GM21390 (cell line): ENCODE measurements around the gene SLC38A10.

ENCODE experiments used
- ATAC-seq: cut with Tn5 transposase; IDR thresholded peaks from one replicate; pipeline ENCODE4 v1.9.1; 2021; ENCODE audit not compliant: unreplicated experiment

The SLC38A10 gene

DNA sequence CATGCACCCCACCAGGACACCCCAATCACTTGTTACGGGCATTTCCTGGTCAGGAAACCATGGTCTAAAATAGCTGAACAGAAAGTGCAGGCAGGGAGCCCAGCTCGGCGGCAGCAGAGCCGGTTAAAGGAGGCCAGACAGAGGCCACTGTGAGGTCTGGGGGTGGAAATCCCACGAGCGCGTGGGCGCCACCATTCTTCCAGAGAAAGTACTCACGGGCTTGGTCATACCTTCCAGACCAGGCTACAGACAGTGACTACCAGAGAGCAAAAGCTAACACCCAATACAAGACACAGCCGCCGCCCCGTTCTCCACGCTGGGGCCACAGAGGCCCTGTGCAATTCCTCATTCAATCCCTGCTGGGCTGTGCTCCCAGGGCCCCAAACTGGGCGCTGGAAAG lies 84.2 kb downstream of the SLC38A10 start:
- no peak for ATAC-seq

DNA sequence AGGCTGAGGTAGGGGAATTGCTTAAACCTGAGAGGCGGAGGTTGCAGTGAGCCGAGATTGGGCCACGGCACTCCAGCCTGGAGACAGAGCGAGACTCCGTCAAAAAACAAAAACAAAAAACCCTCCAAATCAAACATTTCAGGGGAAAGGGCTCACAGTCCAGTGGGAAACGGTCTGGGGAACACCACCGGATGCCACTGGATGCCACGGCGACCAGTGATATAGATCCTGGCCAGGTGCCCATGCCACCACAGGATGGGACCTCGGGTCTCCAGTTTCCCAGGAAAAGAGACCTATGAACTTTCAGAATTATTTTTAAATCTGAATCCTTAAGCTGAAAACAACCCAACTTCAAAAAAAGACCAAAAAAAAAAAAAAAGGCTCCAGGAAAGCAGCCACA lies 84.6 kb downstream of the SLC38A10 start:
- no peak for ATAC-seq

DNA sequence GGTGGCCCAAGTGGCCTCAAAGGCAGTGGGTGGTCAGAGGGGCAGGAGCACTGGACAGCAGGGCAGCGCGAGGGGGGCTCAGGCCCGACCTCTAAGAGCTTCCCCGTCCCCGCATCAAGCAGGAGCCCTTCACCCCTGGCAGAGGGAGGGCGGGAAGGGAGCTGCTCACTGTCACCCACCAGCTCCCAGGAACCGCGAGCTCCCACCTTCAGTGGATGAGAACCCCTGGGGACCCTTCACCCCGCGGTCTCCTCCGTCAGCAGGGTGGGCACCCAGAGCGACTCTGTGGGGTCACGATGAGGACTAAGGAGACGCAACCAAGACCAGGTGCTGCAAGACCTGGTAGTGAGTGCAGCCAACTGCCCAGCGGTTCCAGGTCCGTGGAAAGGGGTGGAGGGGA lies 86.0 kb downstream of the SLC38A10 start:
- ATAC-seq: no peak

DNA sequence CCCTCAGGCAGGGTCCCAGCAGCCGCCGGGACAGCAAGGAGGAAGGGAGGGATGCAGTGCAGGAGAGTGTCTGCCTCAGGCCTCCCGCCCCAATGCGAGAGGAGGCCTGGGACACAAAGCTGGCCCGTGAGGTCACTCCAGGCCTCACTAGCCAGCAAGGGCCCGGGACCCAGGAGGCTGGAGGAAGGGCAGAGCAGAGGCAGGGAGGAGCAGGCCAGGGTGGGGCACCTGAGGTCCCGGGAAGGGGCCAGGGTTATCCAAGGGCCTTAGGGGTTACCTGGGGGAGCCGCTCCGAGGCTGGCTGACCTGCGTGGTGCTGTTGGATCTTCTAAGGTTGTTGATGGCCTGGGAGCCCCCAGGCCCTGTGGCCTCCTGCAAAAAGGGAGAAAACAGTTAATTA lies 86.5 kb downstream of the SLC38A10 start:
- ATAC-seq: no peak

DNA sequence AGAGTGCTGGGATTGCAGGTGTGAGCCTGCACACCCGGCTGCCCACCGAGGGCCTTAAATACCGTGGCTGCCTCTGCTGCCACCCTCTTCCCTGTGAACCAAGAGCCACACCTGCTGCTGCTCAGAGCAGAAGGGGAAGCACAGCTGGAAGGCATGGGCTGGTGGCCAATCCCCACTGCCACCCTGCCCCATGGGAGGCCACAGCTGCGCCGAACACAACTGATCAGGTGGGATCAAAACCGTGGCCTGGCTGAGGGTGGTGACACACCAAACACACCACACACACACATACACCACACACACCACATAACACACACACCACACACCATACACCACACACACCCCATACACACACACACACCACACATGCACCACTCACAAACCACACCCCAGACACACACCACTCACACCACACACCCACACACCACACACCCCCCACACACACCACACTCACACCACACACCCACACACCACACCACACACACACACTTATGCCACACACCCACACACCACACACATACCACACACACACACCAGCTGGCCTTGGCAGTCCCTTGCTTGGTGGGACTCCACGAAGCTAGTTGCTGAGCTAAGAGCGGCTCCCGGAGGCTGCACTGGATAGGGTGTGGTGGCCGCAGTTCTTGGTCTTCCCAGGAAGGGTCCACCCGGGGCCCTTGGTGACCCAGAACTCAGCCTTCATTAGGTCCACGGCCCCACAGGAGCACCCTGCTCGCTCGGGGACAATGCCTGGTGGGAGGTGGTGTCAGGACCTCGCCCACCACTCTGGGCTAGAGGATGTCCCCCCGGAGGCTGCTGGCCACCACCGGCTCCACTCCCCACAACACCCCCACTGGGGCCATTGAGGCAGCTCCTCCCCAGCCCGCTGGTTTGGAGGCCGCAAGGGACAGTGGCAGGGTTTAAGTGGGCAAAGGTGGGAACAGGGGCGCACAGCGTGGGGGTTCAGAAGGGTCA lies 87.2 kb downstream of the SLC38A10 start:
- ATAC-seq: no peak

DNA sequence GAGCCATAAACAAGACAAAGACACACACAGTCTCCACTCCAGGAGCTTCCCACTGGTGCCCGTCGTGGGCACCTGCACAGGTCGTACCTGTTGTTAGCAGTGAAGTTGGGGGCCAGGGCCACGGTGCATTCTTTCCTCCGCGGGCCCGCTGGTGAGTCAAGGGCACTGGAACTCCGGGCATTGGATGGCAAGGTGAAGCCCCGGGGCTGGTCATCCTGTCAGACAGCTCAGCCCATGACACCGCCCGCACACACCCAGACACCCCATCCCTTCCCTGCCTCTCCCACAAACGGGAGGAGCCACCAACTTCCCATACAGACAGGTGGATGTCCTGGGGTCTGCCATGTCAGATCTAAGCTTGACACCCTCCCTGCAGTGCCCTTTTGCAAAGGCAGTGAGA lies 88.5 kb downstream of the SLC38A10 start:
- no peak for ATAC-seq

DNA sequence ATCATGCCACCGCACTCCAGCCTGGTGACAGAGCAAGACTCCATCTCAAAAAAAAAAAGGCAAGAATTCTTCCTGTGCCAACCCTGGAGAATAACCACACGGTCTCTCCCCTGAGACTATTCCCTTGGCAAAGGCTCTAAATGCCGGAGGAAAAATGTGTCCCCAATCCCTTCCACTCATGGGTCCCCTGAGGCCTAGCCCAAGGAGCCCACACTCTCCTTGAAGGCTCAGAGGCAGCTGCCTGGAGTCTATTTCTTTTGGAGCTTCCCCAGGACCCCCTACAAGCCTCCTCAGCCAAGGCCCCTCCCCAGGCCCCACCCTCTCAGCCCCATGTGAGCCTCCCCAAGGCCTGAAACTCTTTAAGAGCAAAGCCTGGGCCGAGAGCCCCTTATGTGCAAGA lies 88.9 kb downstream of the SLC38A10 start:
- ATAC-seq: no peak

DNA sequence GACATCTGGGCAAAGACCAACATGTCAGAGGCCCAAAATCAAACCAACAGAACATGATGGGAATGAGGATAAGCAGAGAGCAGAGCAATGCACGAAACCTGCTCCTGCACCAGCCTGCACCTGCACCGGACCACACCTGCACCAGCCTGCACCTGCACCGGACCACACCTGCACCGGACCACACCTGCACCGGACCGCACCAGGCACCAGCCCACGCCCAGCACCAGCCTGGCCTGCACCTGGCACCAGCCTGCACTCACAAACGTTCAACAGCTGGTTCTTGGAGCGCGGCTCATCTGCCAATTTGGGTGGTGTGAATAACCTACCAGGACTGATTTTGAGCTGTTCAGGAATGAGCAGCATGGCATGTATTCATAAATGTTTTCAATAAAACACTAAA lies 90.5 kb downstream of the SLC38A10 start:
- ATAC-seq: no peak

DNA sequence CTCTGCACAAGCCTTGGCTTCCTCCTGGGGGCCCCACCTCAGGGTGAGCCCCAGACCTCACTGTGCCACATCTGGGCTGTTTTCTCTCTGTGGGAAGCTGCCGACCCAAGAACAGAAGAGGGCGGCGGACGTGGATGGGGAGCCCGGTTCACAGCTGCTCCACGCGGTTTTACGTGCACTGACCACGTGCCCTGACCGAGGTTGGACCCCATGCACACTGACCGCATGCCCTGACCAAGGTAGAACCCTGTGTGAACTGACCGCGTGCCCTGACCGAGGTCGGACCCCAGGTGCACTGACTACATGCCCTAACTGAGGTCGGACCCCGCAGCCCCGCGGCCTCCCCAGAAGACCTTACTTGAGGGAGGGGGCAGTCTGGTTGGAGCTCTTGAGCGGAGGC lies 92.0 kb downstream of the SLC38A10 start:
- no peak for ATAC-seq

DNA sequence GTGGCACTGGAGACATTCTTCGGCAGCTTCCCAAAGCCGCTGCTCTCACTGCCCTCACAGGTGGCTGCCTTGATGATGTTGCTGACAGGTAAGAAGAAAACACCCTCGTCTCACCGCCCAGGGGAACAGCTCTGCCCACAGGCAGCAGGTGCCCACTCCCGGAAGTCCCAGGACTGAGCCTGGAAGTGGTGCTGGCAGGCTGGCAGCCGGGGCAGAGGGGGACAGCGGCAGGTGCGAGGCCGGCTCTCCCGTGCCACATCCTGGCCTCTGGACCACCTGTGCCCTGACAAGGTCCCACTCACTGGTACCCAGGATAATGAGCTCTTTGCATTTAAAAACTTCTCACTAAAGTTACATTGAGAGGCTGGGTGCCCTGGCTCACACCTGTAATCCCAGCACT lies 92.8 kb downstream of the SLC38A10 start:
- no peak for ATAC-seq

DNA sequence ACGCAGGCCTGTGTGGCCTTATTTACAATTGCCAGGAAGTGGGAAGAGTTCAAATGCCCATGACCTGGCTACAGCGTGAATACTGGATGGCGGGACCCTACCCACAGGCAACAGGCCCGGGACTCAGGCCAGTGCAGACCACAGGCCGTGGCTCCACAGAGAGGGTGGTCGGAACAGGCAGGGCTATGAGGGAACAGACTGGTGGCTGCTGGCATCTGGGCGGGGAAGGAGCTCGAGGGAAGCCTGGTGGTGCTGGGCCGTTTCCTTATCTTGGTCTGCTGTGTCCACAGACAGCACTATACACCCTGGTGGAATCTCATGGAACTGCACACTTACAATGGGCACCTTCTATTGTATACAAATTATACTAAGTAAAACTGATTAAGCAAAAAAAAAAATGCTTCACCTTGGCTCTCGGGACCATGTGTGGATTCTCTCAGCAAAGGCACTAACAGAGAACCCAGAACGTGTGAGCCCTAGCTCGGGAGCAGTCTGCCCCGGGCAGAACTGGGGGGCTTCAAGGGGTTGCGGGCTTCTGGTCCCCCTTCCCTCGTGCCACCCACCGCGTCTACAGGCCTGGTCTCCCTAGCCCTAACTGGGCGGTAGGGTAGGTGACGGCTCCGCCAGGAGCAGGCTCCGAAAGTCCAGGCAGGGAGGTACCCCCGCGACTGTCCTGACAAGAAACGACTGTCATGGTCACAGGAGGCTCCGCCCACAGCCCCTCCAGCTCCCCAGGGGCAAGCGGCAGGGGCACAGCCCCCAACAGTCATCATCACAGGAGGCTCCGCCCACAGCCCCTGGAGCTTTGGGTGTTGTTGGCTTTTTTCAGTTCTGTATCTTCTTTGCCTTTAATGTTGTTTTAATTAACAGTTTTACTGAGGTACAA lies 94.2 kb downstream of the SLC38A10 start:
- no peak for ATAC-seq

DNA sequence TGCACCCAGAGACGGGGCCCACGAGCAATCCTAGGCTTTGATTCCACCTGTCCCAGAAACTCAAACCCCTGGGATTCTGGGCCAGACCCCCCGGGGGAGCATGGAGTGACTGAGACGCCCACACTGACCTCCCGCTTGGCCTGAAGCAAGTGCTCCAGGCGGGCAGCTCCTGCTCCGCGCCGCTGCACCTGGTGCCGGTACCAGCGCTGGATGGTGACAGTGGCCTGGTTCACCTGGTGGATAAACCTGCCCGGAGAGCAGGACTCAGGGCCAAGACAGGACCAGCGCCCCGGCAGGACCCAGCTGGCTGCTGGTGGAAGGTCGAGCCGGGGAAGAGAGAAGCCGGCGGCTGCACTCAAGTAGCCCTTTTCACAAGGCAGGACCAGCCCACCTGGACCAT lies 94.9 kb downstream of the SLC38A10 start:
- ATAC-seq: no peak

DNA sequence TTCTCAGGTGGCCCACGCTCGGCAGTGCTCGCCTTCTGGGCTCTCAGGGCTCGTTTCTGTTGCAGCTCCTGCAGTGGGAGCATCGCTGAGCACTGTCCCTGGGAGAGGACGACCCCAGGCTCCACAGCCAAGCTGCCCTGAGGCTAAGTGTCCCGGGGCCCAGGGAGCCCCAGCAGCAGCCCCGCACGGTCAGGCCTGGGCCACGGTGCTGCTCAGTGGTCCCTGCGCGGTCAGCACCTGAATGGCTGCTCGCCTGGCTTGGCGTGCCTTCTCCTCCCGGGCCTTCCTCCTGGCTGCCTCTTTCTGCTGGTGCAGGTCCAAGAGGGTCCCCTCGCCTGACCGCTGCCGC lies 95.7 kb downstream of the SLC38A10 start:
- no peak for ATAC-seq

DNA sequence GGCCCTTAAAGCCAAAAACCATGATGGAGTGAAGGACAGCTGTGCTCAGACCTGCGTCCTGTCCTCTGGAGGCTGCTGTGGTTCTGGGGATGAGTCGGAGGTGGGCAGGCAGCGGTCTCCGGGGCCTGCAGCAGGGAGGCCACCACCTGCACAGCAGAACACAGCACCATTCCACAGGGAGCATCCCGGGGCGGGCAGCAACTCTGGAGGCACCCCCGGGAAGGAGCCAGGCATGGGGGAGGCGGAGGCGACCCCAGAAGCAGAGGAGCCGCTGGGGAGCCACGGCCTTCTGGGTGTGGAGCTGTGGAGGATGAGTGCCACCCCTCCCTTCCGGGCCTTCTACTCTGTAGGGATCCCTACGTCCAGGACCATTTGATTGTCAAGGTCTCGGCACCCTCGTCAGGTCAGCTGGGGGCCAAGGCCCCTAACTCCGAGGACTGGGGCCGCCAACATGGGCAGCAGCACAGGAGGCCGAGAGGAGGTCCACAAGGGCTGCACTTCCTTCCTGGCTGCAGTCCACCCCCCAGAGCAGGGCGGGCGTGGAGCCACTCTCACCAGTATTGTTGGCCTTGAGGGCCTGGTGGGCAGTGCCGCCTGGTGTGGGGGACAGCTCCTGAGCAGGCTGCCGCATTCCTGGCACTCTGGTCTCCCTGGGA lies 96.2 kb downstream of the SLC38A10 start:
- ATAC-seq: no peak

DNA sequence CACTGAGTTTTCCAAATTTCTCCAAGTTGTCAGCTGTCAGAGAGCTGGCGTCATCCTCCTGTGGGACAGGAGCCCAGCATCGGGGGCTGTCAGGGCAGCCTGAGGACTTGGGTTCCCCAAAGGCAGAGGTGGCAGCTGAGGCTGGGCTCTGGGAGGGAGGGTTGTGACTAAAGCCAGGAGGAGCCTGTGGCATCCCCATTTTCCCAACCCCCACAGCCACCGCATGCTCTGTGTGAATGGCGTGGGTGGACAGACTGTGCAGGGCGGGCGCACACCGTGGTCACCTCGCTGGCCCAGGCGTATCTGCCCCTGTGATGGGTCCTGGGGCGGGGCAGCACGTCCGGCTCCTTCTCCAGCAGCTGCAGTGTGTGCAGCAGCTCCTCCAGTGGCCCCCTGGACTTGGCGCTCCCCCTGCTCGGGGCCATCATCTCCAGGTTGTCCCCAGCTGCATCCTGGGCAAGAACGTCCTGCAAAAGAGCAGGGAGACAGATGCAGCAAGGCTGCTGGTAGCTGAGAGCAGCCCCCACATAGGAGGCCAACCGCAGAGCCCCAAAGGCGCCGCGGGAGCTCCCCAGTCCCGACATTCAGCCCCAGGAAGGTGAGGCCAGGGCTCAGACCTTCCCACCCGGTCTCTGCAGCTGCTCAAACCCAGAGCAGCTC lies 97.1 kb downstream of the SLC38A10 start:
- no peak for ATAC-seq

DNA sequence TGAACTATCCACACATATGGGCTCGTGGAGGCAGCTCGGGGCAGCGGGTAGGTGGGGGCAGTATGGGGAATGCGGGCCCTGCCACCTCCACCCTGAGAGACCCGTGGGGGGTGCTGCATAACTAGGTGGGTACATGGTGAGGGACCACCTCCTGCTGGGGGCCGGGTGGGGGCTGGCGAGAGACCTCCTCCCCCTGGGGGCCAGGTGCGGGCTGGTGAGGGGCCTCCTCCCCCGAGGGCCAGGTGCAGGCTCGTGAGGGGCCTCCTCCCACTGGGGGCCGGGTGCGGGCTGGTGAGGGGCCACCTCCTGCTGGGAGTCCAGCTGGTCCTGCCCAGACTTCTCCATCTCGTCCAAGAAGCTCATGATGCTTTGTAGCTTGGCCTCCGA lies 97.7 kb downstream of the SLC38A10 start:
- ATAC-seq: no peak

DNA sequence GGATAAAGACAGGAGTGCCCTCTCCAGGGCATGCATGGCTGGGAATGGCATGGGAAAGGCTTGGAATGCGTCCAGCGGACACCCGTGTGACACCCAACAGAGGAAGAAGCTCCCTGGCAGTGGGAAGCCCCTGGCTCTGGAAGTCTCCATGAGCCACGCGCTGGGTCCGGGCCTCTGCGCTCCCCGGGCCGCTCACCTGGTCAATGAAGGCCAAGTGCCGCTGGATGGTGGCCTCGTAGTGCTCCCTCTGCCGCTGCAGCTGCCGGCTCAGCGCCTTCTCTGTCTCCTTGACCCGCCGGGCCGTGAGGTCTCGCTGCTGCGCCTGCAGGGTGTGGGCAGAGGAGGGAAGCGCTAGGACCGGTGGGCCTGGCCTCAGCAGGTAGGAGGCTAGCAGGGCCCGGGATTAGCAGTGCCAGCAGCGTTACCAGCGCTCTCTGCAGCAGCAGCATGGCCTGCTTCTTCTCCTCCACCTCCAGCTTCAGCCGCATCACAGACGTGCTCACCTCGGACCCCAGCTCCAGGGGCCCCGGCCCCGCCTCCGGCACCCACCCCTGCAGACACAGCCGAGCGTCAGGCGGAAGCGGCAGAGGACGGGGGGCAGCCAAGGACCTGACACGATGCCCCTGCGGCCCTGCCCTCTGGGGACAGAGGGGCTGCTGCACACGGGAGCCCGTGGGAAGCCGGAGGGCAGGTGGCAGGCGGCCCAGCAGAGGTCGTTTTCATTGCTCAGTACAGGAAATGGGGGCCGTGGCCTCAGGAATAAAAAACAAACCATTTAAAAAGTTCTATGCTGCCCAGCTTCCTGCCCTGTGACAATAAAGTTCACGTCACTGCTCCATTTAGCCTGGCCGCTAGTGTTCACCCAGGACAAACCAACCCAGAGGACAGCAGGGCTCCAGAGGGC lies 98.3 kb downstream of the SLC38A10 start:
- no peak for ATAC-seq

DNA sequence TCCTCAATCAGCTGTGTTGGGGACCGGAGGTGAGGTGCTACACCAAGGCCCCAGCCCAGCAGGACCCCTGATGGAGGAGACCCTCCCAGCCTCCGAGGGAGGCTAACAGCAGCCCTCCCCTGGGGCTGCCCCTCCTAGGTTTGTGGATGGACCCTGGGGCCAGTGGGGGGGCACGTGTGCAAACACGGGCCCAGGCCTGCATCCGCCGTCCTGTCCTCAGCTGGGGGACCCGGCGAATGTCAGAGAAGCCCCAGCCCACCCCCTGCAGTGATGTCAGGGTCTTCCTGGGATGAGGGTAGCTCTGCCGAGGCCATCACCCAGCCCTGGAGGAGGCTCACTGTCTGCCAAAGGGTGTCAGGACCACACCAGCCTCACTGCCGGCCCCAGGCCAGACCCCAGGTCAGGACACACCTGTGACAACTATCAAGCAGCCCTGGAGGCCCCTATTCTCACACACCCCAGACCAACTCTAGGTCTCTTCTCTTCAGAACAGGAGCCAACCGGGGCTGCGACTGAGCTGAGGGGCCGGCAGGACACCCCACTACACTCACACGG lies 99.1 kb downstream of the SLC38A10 start:
- no peak for ATAC-seq
